ENCODE results near the gene IQCB1.

DNA sequence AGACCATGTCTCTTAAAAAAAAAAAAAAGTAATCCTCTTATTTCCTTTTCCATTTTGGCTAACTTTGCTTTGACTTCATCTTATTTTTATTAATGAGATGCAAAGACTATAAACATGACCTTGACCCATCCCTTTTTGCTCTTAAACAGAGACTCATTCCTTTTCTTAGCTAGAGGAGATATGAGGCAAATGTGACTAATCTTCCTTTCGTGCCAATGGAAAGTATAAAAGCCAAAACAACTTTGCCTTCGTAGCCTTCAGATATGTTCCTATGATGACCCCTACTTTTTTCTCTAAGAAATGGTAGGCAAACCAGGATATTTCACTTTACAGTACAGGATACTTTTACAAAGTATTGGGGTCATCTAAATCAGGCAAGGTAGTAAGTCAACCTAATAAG is 48.4 kb downstream of the IQCB1 start:
- TF ChIP-seq POLR2AphosphoS5 (IDR thresholded peaks at IDR 0.05; ENCODE audit: low read depth, low read length) = no peak
- no peak for TF ChIP-seq TAF1 (IDR thresholded peaks at IDR 0.05; ENCODE audit: borderline replicate concordance, insufficient read depth, low read length)
